Hematopoietic multipotent progenitor cell treated with erythropoietin and hydrocortisone succinate and interleukin-3 and kit ligand, for 8 days (in vitro differentiated cells): ENCODE measurements around the gene TRMT44.
"Not testable (repeated sequence)": the region's sequence is repeated elsewhere in the genome, so short reads cannot be mapped to it uniquely, and the experiment has no call there.

Source experiments
- DNase-seq: peaks from one replicate; pipeline ENCODE4 v3.0.0-alpha.2; 2015

TRMT44 gene

GRCh38 chr4:8470451-8471024 is 30.0 kb downstream of the TRMT44 start:
- DNase-seq: no peak

- no peak for DNase-seq
Observed at GRCh38 chr4:8471211-8471875, 30.8 kb downstream of the TRMT44 start.

GRCh38 chr4:8472158-8472688 is 31.6 kb downstream of the TRMT44 start:
- DNase-seq: no peak

GRCh38 chr4:8472689-8473197 is 32.2 kb downstream of the TRMT44 start:
- DNase-seq: no peak

GRCh38 chr4:8473198-8473919 is 32.8 kb downstream of the TRMT44 start:
- no peak for DNase-seq

- no peak for DNase-seq
Observed at GRCh38 chr4:8473920-8474590, 33.5 kb downstream of the TRMT44 start.

- no peak for DNase-seq
Observed at GRCh38 chr4:8474856-8475255, 34.3 kb downstream of the TRMT44 start.

- DNase-seq: no peak
Observed at GRCh38 chr4:8475751-8476575, 35.4 kb downstream of the TRMT44 start.

- DNase-seq: no peak
Observed at GRCh38 chr4:8477095-8477635, 36.6 kb downstream of the TRMT44 start.

GRCh38 chr4:8477676-8478075 is 37.1 kb downstream of the TRMT44 start:
- DNase-seq: no peak

GRCh38 chr4:8478371-8478770 is 37.8 kb downstream of the TRMT44 start:
- no peak for DNase-seq

- DNase-seq: no peak
Observed at GRCh38 chr4:8478801-8479744, 38.5 kb downstream of the TRMT44 start.

- DNase-seq: no peak
Observed at GRCh38 chr4:8480221-8480620, 39.6 kb downstream of the TRMT44 start.

- DNase-seq: not testable (repeated sequence)
Observed at GRCh38 chr4:8486643-8487042, 46.1 kb downstream of the TRMT44 start.

- no peak for DNase-seq
Observed at GRCh38 chr4:8488791-8489369, 48.3 kb downstream of the TRMT44 start.

- not testable (repeated sequence) for DNase-seq
Observed at GRCh38 chr4:8491478-8491877, 50.9 kb downstream of the TRMT44 start.

- no peak for DNase-seq
Observed at GRCh38 chr4:8492174-8492573, 51.6 kb downstream of the TRMT44 start.

GRCh38 chr4:8493484-8493883 is 52.9 kb downstream of the TRMT44 start:
- DNase-seq: no peak

GRCh38 chr4:8494218-8494617 is 53.6 kb downstream of the TRMT44 start:
- no peak for DNase-seq

- no peak for DNase-seq
Observed at GRCh38 chr4:8494983-8495548, 54.5 kb downstream of the TRMT44 start.
